SK-N-SH (cell line): ENCODE results near the gene ATP2B2. TPM values are rescaled to one million over a fixed set of nuclear protein-coding genes. Genes with fewer than 3 reads are reported as not detected.

Experiments
- CTCF ChIA-PET: fragments of 300-600, 350-600 bp; formaldehyde crosslinking; extraction: SDS; loops from one replicate; lab custom pipeline; 2021; lab: Yijun Ruan, JAX
- POLR2A ChIA-PET: fragments of 350-600 bp; sonication (Branson Sonifier 250); formaldehyde crosslinking; extraction: SDS; loops from one replicate; lab custom pipeline; 2020; ENCODE audit warnings: antibody characterized with exemption, inconsistent platforms; lab: Yijun Ruan, JAX
- DNase-seq: peaks from one replicate; pipeline ENCODE4 v3.0.0; 2012
- H2AFZ ChIP-seq: fragments of 200-600 bp; sonication (generic); 2 replicates; pipeline ENCODE4 v1.8.1; 2016; ENCODE audit warnings: antibody characterized with exemption, mild to moderate bottlenecking, low read depth
- H3F3A ChIP-seq: fragments of 200-600 bp; sonication (generic); replicated peaks from 2 replicates; pipeline ENCODE3; 2016; ENCODE audit warnings: antibody characterized with exemption, mild to moderate bottlenecking; ENCODE audit not compliant: insufficient read depth
- H3K27ac ChIP-seq, 2 experiments: fragments of 200-500 bp in 1 of 2; fragments of 200-600 bp in 1 of 2; sonication (Bioruptor generic) in 1 of 2; sonication (generic), shearing (Covaris generic) in 1 of 2; 2 replicates each; pipeline versions ENCODE4 v1.5.1 to v1.6.1; 2014 to 2016; ENCODE audit warnings: low read depth in 2 of 2, inconsistent platforms in 1 of 2, low read length in 1 of 2, mild to moderate bottlenecking in 1 of 2, mixed read lengths in 1 of 2
- H3K27me3 ChIP-seq: fragments of 200-600 bp; sonication (generic), shearing (Covaris generic); 2 replicates; pipeline ENCODE4 v1.6.1; 2016; ENCODE audit warnings: mixed run types; ENCODE audit not compliant: insufficient read depth
- H3K36me3 ChIP-seq, 2 experiments: fragments of 200-500 bp in 1 of 2; fragments of 200-600 bp in 1 of 2; sonication (Bioruptor generic) in 1 of 2; sonication (generic) in 1 of 2; replicated peaks in 1 of 2; 2 replicates each; pipeline versions ENCODE3 to v1.5.1; 2014 to 2016; ENCODE audit warnings: low read length in 1 of 2, mild to moderate bottlenecking in 1 of 2; ENCODE audit not compliant: insufficient read depth in 2 of 2, control insufficient read depth in 1 of 2
- H3K4me1 ChIP-seq, 2 experiments: fragments of 200-500 bp in 1 of 2; fragments of 200-600 bp in 1 of 2; sonication (Bioruptor generic) in 1 of 2; sonication (generic), shearing (Covaris generic) in 1 of 2; 2 replicates each; pipeline versions ENCODE4 v1.5.1 to v1.6.1; 2014 to 2016; ENCODE audit warnings: low read depth in 1 of 2, low read length in 1 of 2, mixed run types in 1 of 2; ENCODE audit not compliant: insufficient read depth in 2 of 2, control insufficient read depth in 1 of 2
- H3K4me2 ChIP-seq: fragments of 200-600 bp; sonication (generic), shearing (Covaris generic); 2 replicates; pipeline ENCODE4 v1.6.1; 2017; ENCODE audit warnings: mixed run types
- H3K4me3 ChIP-seq, 2 experiments: fragments of 200-500 bp in 1 of 2; fragments of 200-600 bp in 1 of 2; sonication (Bioruptor generic) in 1 of 2; sonication (generic), shearing (Covaris generic) in 1 of 2; 2 replicates each; pipeline versions ENCODE4 v1.5.1 to v1.8.1; 2014 to 2016; ENCODE audit warnings: low read depth in 2 of 2, inconsistent platforms in 1 of 2, low read length in 1 of 2, mild to moderate bottlenecking in 1 of 2, mixed read lengths in 1 of 2, moderate library complexity in 1 of 2
- H3K79me2 ChIP-seq: fragments of 200-600 bp; sonication (generic); 2 replicates; pipeline ENCODE4 v1.8.1; 2017; ENCODE audit warnings: mild to moderate bottlenecking; ENCODE audit not compliant: insufficient read depth
- H3K9ac ChIP-seq: fragments of 200-600 bp; sonication (generic); 2 replicates; pipeline ENCODE4 v1.6.1; 2017; ENCODE audit warnings: mixed run types
- H3K9me2 ChIP-seq: fragments of 200-600 bp; sonication (generic); 2 replicates; pipeline ENCODE4 v1.6.1; 2017; ENCODE audit warnings: mixed run types
- H3K9me3 ChIP-seq: fragments of 200-600 bp; sonication (generic); 2 replicates; pipeline ENCODE4 v1.6.1; 2017; ENCODE audit warnings: mixed run types, mild to moderate bottlenecking, moderate library complexity
- H4K20me1 ChIP-seq: fragments of 200-600 bp; sonication (generic); 2 replicates; pipeline ENCODE4 v1.6.1; 2017; ENCODE audit warnings: mild to moderate bottlenecking, mixed run types; ENCODE audit not compliant: insufficient read depth
- EP300 ChIP-seq, 2 experiments: IDR thresholded peaks; 2 replicates each; pipeline versions ENCODE4 v1.4.0 to v1.6.1; 2012; ENCODE audit warnings: borderline replicate concordance in 1 of 2, low read depth in 1 of 2, low read length in 1 of 2
- EZH2phosphoT487 ChIP-seq: fragments of 200-600 bp; sonication (generic); IDR thresholded peaks from 2 replicates; pipeline ENCODE4 v1.6.1; 2017; ENCODE audit warnings: low read depth, mixed run types, mild to moderate bottlenecking, antibody characterized with exemption, moderate library complexity, borderline replicate concordance
- FOSL2 ChIP-seq: IDR thresholded peaks from 2 replicates; pipeline ENCODE4 v1.4.0; 2012; ENCODE audit warnings: low read depth, mild to moderate bottlenecking, moderate library complexity, borderline replicate concordance
- FOXJ3 ChIP-seq: sonication (generic); formaldehyde crosslinking; IDR thresholded peaks from 2 replicates; pipeline ENCODE4 v1.5.1; 2020; ENCODE audit warnings: mild to moderate bottlenecking, missing genetic modification reagents
- GABPA ChIP-seq: IDR thresholded peaks from 2 replicates; pipeline ENCODE4 v1.4.0; 2012; ENCODE audit warnings: low read depth, mild to moderate bottlenecking
- MXI1 ChIP-seq: IDR thresholded peaks from 2 replicates; pipeline ENCODE4 v1.6.1; 2012; ENCODE audit warnings: mild to moderate bottlenecking, low read depth, low read length, improper control_type of control experiment
- NRF1 ChIP-seq: IDR thresholded peaks from 2 replicates; pipeline ENCODE4 v1.6.1; 2012; ENCODE audit warnings: low read depth, mild to moderate bottlenecking, low read length
- POLR2AphosphoS5 ChIP-seq: IDR thresholded peaks from 2 replicates; pipeline ENCODE4 v1.6.1; 2012; ENCODE audit warnings: low read depth, low read length
- RAD21 ChIP-seq: IDR thresholded peaks from 2 replicates; pipeline ENCODE4 v1.6.1; 2012; ENCODE audit warnings: mild to moderate bottlenecking, low read length
- SIN3A ChIP-seq: IDR thresholded peaks from 2 replicates; pipeline ENCODE4 v1.6.1; 2012; ENCODE audit warnings: low read depth, mild to moderate bottlenecking, low read length, moderate library complexity, borderline replicate concordance
- TAF1 ChIP-seq: IDR thresholded peaks from 2 replicates; pipeline ENCODE4 v1.6.1; 2012; ENCODE audit warnings: low read depth, mild to moderate bottlenecking, low read length, moderate library complexity, borderline replicate concordance
- WGBS: methylation state at CpG from one replicate; pipeline ENCODE4 v1.1.6; 2017; ENCODE audit warnings: low lambda C conversion rate; 5-methylcytosine and 5-hydroxymethylcytosine counted together
- polyA plus RNA-seq, 3 experiments: library from polyadenylated mRNA; depleted of rRNA; stranded (reverse); fragments of >200 nt; gene quantifications; 2 replicates each; pipeline ENCODE4 v1.2.3, GENCODE V29; 2012
- TF ChIP-seq, protein P1 (sequence below): fragments of 150-350 bp; IDR thresholded peaks from 2 replicates; pipeline ENCODE4 v1.6.1; 2017; ENCODE audit warnings: antibody characterized with exemption, low read length, low read depth, borderline replicate concordance
- TF ChIP-seq, protein P2 (sequence below): fragments of 150-350 bp; IDR thresholded peaks from 2 replicates; pipeline ENCODE4 v1.6.1; 2016; ENCODE audit warnings: mild to moderate bottlenecking, low read depth, low read length
- TF ChIP-seq, protein P3 (sequence below): IDR thresholded peaks from 2 replicates; pipeline ENCODE4 v1.6.1; 2012; ENCODE audit warnings: mild to moderate bottlenecking, low read depth, low read length, moderate library complexity
- TF ChIP-seq, protein P4 (sequence below): fragments of 200-600 bp; sonication (generic); IDR thresholded peaks from 2 replicates; pipeline ENCODE4 v1.6.1; 2017; ENCODE audit warnings: antibody characterized with exemption, mild to moderate bottlenecking, moderate library complexity

ATP2B2 gene
- polyA plus RNA-seq, 1 of the 3 experiments (the other 2 are of a cell fraction) = 0.15 TPM

DNA sequence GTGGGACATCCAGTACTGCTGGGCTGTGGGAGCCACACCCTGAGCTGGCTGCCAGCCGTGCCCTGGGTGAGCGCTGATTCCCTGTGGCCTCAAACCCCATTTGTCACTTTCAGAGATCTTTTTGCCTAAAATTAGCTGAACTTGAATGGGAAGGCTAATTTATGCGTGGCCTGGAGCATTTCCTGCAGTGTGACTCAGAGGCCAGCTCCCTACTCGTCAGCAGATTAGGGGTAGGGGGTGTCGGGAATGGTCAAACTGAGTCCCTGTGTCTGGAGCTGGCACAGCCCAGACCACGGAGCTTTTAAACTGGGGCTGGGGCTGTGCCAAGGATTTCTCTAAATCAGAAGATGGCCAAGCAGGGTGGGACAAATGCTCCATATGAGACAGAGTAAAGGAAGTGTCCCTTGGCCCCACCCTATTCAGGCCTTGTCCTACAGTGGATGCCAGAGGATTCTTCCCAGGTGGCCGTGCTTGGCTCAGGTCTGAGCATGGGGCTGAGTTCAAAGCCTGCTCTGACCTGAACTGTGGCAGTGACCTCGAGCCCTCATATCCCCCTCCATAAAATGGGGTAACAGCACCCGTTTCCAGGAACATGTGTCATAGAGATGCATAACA lies 59.7 kb downstream of the ATP2B2 start:
- Histone ChIP-seq H3K27ac (no peak overlapping the region), H3K4me1 (peaks cover 0 to 18% of the 10 kb centered on the region in 2 experiments; a peak in 1 of 4 replicates), H3K9ac (no peak overlapping the region), H3K9me3 (no peaks in the 10 kb centered on the region), H4K20me1 (no peaks in the 10 kb centered on the region), H3K27me3 (no peaks in the 10 kb centered on the region; the same call in 1 of the 2 replicates), H3K4me3 (no peak overlapping the region), H3K36me3 (no peaks in the 10 kb centered on the region), H2AFZ (no peak overlapping the region), H3K79me2 (no peaks in the 10 kb centered on the region), H3K4me2 (no peak overlapping the region), H3F3A (no peaks in the 10 kb centered on the region), H3K9me2 (no peaks in the 10 kb centered on the region)
- DNase-seq = no peak
- POLR2A ChIA-PET = interaction anchor here (0.9 kb wide), 1 partner anchor 13 kb away, joined by 4 read pairs; no protein-coding TSS in a partner anchor
- WGBS = 28% methylated on average over 8 of the region's 9 CpGs
- CTCF ChIA-PET = interaction anchor here (1.2 to 1.3 kb wide), 2 partner anchors 21 to 291 kb away, joined by 3 to 4 read pairs; no protein-coding TSS in a partner anchor
- no peak for TF ChIP-seq MXI1
- TF ChIP-seq, protein P1, sequence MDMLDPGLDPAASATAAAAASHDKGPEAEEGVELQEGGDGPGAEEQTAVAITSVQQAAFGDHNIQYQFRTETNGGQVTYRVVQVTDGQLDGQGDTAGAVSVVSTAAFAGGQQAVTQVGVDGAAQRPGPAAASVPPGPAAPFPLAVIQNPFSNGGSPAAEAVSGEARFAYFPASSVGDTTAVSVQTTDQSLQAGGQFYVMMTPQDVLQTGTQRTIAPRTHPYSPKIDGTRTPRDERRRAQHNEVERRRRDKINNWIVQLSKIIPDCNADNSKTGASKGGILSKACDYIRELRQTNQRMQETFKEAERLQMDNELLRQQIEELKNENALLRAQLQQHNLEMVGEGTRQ = no peak
- TF ChIP-seq, protein P2, sequence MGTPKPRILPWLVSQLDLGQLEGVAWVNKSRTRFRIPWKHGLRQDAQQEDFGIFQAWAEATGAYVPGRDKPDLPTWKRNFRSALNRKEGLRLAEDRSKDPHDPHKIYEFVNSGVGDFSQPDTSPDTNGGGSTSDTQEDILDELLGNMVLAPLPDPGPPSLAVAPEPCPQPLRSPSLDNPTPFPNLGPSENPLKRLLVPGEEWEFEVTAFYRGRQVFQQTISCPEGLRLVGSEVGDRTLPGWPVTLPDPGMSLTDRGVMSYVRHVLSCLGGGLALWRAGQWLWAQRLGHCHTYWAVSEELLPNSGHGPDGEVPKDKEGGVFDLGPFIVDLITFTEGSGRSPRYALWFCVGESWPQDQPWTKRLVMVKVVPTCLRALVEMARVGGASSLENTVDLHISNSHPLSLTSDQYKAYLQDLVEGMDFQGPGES = no peak

DNA sequence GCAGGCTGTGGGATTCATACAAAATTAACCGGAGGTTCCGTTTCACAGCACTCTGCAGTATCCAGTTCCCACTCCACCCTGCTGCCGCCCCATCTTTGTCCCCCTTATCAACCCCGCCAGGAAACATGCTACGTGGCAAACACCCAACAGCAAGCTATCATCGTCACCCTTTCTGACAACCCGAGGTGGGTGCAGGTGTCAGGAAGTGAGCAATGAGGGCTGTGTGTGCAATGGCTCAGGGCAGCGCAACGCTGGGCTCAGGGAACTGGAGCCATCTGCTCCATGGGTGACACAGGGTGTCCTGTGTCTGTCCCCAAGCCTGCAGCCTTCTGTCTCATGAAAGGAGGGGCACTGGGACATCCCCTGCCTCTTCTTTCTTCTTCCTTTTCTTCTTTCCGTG lies 60.9 kb downstream of the ATP2B2 start:
- 47% methylated on average over 10 of the region's 10 CpGs for WGBS
- Histone ChIP-seq H3K27me3 (no peaks in the 10 kb centered on the region; the same call in 1 of the 2 replicates), H3K4me3 (no peak overlapping the region), H3K36me3 (no peaks in the 10 kb centered on the region), H3K27ac (no peak overlapping the region), H3K4me1 (peaks cover 0 to 18% of the 10 kb centered on the region in 2 experiments; a peak in 1 of 4 replicates), H3K79me2 (no peaks in the 10 kb centered on the region), H3K4me2 (no peak overlapping the region), H4K20me1 (no peaks in the 10 kb centered on the region), H3K9me3 (no peaks in the 10 kb centered on the region), H2AFZ (no peak overlapping the region), H3F3A (no peaks in the 10 kb centered on the region), H3K9ac (no peak overlapping the region), H3K9me2 (no peaks in the 10 kb centered on the region)
- ChIA-PET CTCF (interaction anchor here (1.3 kb wide), 1 partner anchor 22 kb away, joined by 4 read pairs; no protein-coding TSS in a partner anchor), POLR2A (interaction anchor here (0.9 kb wide), 1 partner anchor 12 kb away, joined by 4 read pairs; no protein-coding TSS in a partner anchor)
- DNase-seq = no peak
- TF ChIP-seq NRF1 (no peak), FOXJ3 (CRISPR knock-in tag) (no peak), MXI1 (no peak), FOSL2 (no peak), POLR2AphosphoS5 (no peak), TAF1 (no peak), EZH2phosphoT487 (no peak), RAD21 (no peak), SIN3A (no peak), EP300 (IDR thresholded peaks at IDR 0.05; ENCODE audit: borderline replicate concordance in 1 of 2, low read depth in 1 of 2, low read length in 1 of 2) (no peak), GABPA (no peak)
- TF ChIP-seq, protein P3, sequence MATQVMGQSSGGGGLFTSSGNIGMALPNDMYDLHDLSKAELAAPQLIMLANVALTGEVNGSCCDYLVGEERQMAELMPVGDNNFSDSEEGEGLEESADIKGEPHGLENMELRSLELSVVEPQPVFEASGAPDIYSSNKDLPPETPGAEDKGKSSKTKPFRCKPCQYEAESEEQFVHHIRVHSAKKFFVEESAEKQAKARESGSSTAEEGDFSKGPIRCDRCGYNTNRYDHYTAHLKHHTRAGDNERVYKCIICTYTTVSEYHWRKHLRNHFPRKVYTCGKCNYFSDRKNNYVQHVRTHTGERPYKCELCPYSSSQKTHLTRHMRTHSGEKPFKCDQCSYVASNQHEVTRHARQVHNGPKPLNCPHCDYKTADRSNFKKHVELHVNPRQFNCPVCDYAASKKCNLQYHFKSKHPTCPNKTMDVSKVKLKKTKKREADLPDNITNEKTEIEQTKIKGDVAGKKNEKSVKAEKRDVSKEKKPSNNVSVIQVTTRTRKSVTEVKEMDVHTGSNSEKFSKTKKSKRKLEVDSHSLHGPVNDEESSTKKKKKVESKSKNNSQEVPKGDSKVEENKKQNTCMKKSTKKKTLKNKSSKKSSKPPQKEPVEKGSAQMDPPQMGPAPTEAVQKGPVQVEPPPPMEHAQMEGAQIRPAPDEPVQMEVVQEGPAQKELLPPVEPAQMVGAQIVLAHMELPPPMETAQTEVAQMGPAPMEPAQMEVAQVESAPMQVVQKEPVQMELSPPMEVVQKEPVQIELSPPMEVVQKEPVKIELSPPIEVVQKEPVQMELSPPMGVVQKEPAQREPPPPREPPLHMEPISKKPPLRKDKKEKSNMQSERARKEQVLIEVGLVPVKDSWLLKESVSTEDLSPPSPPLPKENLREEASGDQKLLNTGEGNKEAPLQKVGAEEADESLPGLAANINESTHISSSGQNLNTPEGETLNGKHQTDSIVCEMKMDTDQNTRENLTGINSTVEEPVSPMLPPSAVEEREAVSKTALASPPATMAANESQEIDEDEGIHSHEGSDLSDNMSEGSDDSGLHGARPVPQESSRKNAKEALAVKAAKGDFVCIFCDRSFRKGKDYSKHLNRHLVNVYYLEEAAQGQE = no peak
- TF ChIP-seq, protein P2 = no peak
- TF ChIP-seq, protein P4, sequence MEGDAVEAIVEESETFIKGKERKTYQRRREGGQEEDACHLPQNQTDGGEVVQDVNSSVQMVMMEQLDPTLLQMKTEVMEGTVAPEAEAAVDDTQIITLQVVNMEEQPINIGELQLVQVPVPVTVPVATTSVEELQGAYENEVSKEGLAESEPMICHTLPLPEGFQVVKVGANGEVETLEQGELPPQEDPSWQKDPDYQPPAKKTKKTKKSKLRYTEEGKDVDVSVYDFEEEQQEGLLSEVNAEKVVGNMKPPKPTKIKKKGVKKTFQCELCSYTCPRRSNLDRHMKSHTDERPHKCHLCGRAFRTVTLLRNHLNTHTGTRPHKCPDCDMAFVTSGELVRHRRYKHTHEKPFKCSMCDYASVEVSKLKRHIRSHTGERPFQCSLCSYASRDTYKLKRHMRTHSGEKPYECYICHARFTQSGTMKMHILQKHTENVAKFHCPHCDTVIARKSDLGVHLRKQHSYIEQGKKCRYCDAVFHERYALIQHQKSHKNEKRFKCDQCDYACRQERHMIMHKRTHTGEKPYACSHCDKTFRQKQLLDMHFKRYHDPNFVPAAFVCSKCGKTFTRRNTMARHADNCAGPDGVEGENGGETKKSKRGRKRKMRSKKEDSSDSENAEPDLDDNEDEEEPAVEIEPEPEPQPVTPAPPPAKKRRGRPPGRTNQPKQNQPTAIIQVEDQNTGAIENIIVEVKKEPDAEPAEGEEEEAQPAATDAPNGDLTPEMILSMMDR = no peak
